Hepatocyte (in vitro differentiated cells): ENCODE results near the gene NTF3.

Experiments used
- CTCF ChIP-seq: fragments of 200-600 bp; sonication (generic); IDR thresholded peaks from 2 replicates; pipeline ENCODE4 v1.5.1; 2016; ENCODE audit warnings: antibody characterized with exemption, mild to moderate bottlenecking; ENCODE audit not compliant: poor library complexity
- EZH2 ChIP-seq: fragments of 200-600 bp; sonication (generic); IDR thresholded peaks from 2 replicates; pipeline ENCODE4 v1.6.1; 2016; ENCODE audit warnings: antibody characterized with exemption, mild to moderate bottlenecking, borderline replicate concordance
- EZH2phosphoT487 ChIP-seq: fragments of 200-600 bp; sonication (generic); IDR thresholded peaks from one replicate; pipeline ENCODE4 v1.6.1; 2018; ENCODE audit warnings: antibody characterized with exemption, mild to moderate bottlenecking, low read depth, moderate library complexity; ENCODE audit not compliant: unreplicated experiment, severe bottlenecking

GRCh38 chr12:5505751-5506150 lies 73.8 kb downstream of the NTF3 start:
- TF ChIP-seq CTCF (no peak), EZH2 (no peak), EZH2phosphoT487 (no peak)
